IMR-90 (cell line): ENCODE measurements around the gene KCNQ1. TPM values are rescaled to one million over a fixed set of nuclear protein-coding genes. Genes with fewer than 3 reads are reported as not detected.

Experiments
- ATAC-seq: fragments of 200-7000 bp; cut with Tn5 transposase; 2 replicates; pipeline ENCODE4 v1.9.1; 2020; ENCODE audit warnings: low read depth, mild to moderate bottlenecking, moderate library complexity
- BruUV-seq: library from RNA; stranded (reverse); fragments of 400-500 nt; replicated peaks from 2 replicates; lab custom pipeline; 2021; lab: Mats Ljungman, UMichigan
- CTCF ChIA-PET: fragments of 300-600 bp; formaldehyde crosslinking; extraction: SDS; loops from one replicate; lab custom pipeline; 2021; ENCODE audit warnings: antibody characterized with exemption; lab: Yijun Ruan, JAX
- POLR2A ChIA-PET: fragments of 300-600 bp; sonication (Branson Sonifier 250); formaldehyde crosslinking; loops from one replicate; lab custom pipeline; 2022; ENCODE audit warnings: antibody characterized with exemption; ENCODE audit not compliant: unreplicated experiment; lab: Charles Lee
- DNase-seq: peaks from one replicate; pipeline ENCODE4 v3.0.0; 2013
- H2AFZ ChIP-seq: replicated peaks from 2 replicates; pipeline ENCODE3; 2013; ENCODE audit warnings: low read length, mild to moderate bottlenecking; ENCODE audit not compliant: poor library complexity
- H2AK5ac ChIP-seq: 2 replicates; pipeline ENCODE4 v1.6.1; 2013; ENCODE audit warnings: low read depth, low read length, inconsistent platforms
- H2AK9ac ChIP-seq: replicated peaks from 2 replicates; pipeline ENCODE3; 2013; ENCODE audit warnings: mild to moderate bottlenecking, low read depth, low read length, moderate library complexity; ENCODE audit not compliant: poor library complexity
- H2BK120ac ChIP-seq: 2 replicates; pipeline ENCODE4 v1.6.1; 2013; ENCODE audit warnings: low read depth, low read length, inconsistent platforms
- H2BK15ac ChIP-seq: 3 replicates; pipeline ENCODE4 v1.6.1; 2013; ENCODE audit warnings: low read depth, low read length, inconsistent platforms
- H2BK20ac ChIP-seq: 2 replicates; pipeline ENCODE4 v1.6.1; 2013; ENCODE audit warnings: low read depth, mild to moderate bottlenecking, inconsistent platforms, low read length, moderate library complexity
- H2BK5ac ChIP-seq: 2 replicates; pipeline ENCODE4 v1.6.1; 2013; ENCODE audit warnings: mild to moderate bottlenecking, low read depth, low read length, inconsistent platforms; ENCODE audit not compliant: poor library complexity, severe bottlenecking
- H3K14ac ChIP-seq: replicated peaks from 2 replicates; pipeline ENCODE4 v1.6.1; 2013; ENCODE audit warnings: low read depth, low read length, inconsistent platforms
- H3K18ac ChIP-seq: 2 replicates; pipeline ENCODE4 v1.6.1; 2013; ENCODE audit warnings: low read depth, low read length, control low read depth
- H3K23ac ChIP-seq: 2 replicates; pipeline ENCODE4 v1.6.1; 2013; ENCODE audit warnings: low read depth, low read length, inconsistent platforms
- H3K27ac ChIP-seq: 2 replicates; pipeline ENCODE4 v1.5.1; 2013; ENCODE audit warnings: mild to moderate bottlenecking, control low read depth, low read length; ENCODE audit not compliant: insufficient read depth
- H3K27me3 ChIP-seq: 2 replicates; pipeline ENCODE4 v1.6.1; 2013; ENCODE audit warnings: low read length; ENCODE audit not compliant: control insufficient read depth, insufficient read depth
- H3K36me3 ChIP-seq: 2 replicates; pipeline ENCODE4 v1.6.1; 2013; ENCODE audit warnings: low read length, mixed read lengths; ENCODE audit not compliant: control insufficient read depth, insufficient read depth
- H3K4ac ChIP-seq: 2 replicates; pipeline ENCODE4 v1.6.1; 2013; ENCODE audit warnings: low read depth, low read length, inconsistent platforms
- H3K4me1 ChIP-seq: 2 replicates; pipeline ENCODE4 v1.6.1; 2013; ENCODE audit warnings: low read length, mixed read lengths; ENCODE audit not compliant: control insufficient read depth, insufficient read depth
- H3K4me2 ChIP-seq: 2 replicates; pipeline ENCODE4 v1.6.1; 2013; ENCODE audit warnings: low read depth, mild to moderate bottlenecking, control low read depth, low read length, moderate library complexity
- H3K4me3 ChIP-seq: 2 replicates; pipeline ENCODE4 v1.5.1; 2013; ENCODE audit warnings: low read depth, mild to moderate bottlenecking, control low read depth, low read length, moderate library complexity; ENCODE audit not compliant: insufficient read depth
- H3K56ac ChIP-seq: 2 replicates; pipeline ENCODE4 v1.6.1; 2013; ENCODE audit warnings: low read length, inconsistent platforms; ENCODE audit not compliant: insufficient read depth; ENCODE audit errors: extremely low read depth
- H3K79me1 ChIP-seq, 2 experiments: 2 replicates each; pipeline ENCODE4 v1.6.1; 2013; ENCODE audit warnings: low read length in 2 of 2, inconsistent platforms in 1 of 2, low read depth in 1 of 2
- H3K9ac ChIP-seq: 2 replicates; pipeline ENCODE4 v1.6.1; 2013; ENCODE audit warnings: low read depth, low read length, control low read depth
- H3K9me1 ChIP-seq: 2 replicates; pipeline ENCODE4 v1.6.1; 2013; ENCODE audit warnings: low read length, inconsistent platforms; ENCODE audit not compliant: insufficient read depth
- H3K9me3 ChIP-seq: 2 replicates; pipeline ENCODE4 v1.6.1; 2013; ENCODE audit warnings: low read length; ENCODE audit not compliant: control insufficient read depth, insufficient read depth
- H4K20me1 ChIP-seq: 2 replicates; pipeline ENCODE4 v1.6.1; 2013; ENCODE audit warnings: low read length, inconsistent platforms; ENCODE audit not compliant: insufficient read depth
- H4K5ac ChIP-seq: 2 replicates; pipeline ENCODE4 v1.6.1; 2013; ENCODE audit warnings: mild to moderate bottlenecking, low read depth, low read length, control low read depth
- H4K8ac ChIP-seq, 2 experiments: 2 replicates each; pipeline ENCODE4 v1.6.1; 2013; ENCODE audit warnings: low read depth in 2 of 2, low read length in 2 of 2, control low read depth in 1 of 2, inconsistent platforms in 1 of 2
- H4K91ac ChIP-seq: 2 replicates; pipeline ENCODE4 v1.6.1; 2013; ENCODE audit warnings: low read depth, low read length, inconsistent platforms; ENCODE audit not compliant: insufficient read depth
- MAZ ChIP-seq: IDR thresholded peaks from 2 replicates; pipeline ENCODE4 v1.6.1; 2012; ENCODE audit warnings: low read depth, mild to moderate bottlenecking, low read length, improper control_type of control experiment, moderate library complexity, borderline replicate concordance
- SMC3 ChIP-seq: fragments of 150-350 bp; IDR thresholded peaks from 2 replicates; pipeline ENCODE4 v1.6.1; 2016; ENCODE audit warnings: low read depth, mild to moderate bottlenecking, antibody characterized with exemption, low read length, moderate library complexity
- USF2 ChIP-seq: fragments of 150-350 bp; IDR thresholded peaks from 2 replicates; pipeline ENCODE4 v1.6.1; 2017; ENCODE audit warnings: mild to moderate bottlenecking, antibody characterized with exemption, low read length, low read depth
- whole genome bisulfite sequencing, 2 experiments: methylation state at CpG; one replicate each; pipeline versions ENCODE4 v1.1.5 to v1.1.7; 2013; ENCODE audit warnings: missing lambda C conversion rate in 2 of 2; ENCODE audit not compliant: insufficient read length in 1 of 2; ENCODE audit errors: extremely low coverage in 2 of 2; 5-methylcytosine and 5-hydroxymethylcytosine counted together
- dilution Hi-C: fragments of 300-500 bp; cut with HindIII; formaldehyde crosslinking; loops from one replicate; pipeline ENCODE4 v1.14.3; 2018; ENCODE audit warnings: low sequenced_read_pairs; ENCODE audit not compliant: unreplicated experiment
- in situ Hi-C: fragments of 300-500 bp; cut with MboI; formaldehyde crosslinking; loops from 3 replicates; pipeline ENCODE4 v1.14.3; 2019; ENCODE audit warnings: low sequenced_read_pairs, inconsistent platforms, mixed read lengths
- intact Hi-C: fragments of 100-400 bp; cut with micrococcal nuclease; formaldehyde crosslinking; loops from 2 replicates; pipeline ENCODE4 v1.10.0; 2022
- polyA plus RNA-seq, 3 experiments: library from polyadenylated mRNA; depleted of rRNA; stranded (reverse); fragments of >200 nt; gene quantifications; 2 replicates each; pipeline ENCODE4 v1.2.3, GENCODE V29; 2012; ENCODE audit warnings: low replicate concordance in 1 of 3
- total RNA-seq: library from RNA; depleted of rRNA; stranded (reverse); fragments of >200 nt; gene quantifications from 2 replicates; pipeline ENCODE4 v1.2.3, GENCODE V29; 2012

KCNQ1 gene
- total and polyA plus RNA-seq, 2 of the 4 experiments (the other 2 are of a cell fraction) = 0.07 TPM; not detected in 1

GRCh38 chr11:2825261-2825888 lies 380.6 kb downstream of the KCNQ1 start:
- intact Hi-C loops = loop anchor here (1.0 to 5.0 kb wide), 3 partner anchors 83 to 293 kb away; no protein-coding TSS in a partner anchor
- H3K14ac ChIP-seq = peak overlapping the region; percentile 87
- in situ Hi-C loops = no loop called here
- peak overlapping the region; percentile 78 to 98 for H4K8ac ChIP-seq
- H3K56ac ChIP-seq = peak overlapping the region; percentile 80
- no peaks in the 10 kb centered on the region for H3K36me3 ChIP-seq
- peak overlapping the region; percentile 92 for H3K27ac ChIP-seq
- peak overlapping the region; percentile 87 for H4K5ac ChIP-seq
- peak overlapping the region; percentile 96 for H2AFZ ChIP-seq
- no peak for TF ChIP-seq USF2
- TF ChIP-seq SMC3 = no peak
- peak; percentile 26; the same call in 1 of the 2 replicates for TF ChIP-seq MAZ
- peak overlapping the region; percentile 93 for H2BK20ac ChIP-seq
- H3K9ac ChIP-seq = peak overlapping the region; percentile 76
- H4K91ac ChIP-seq = peak overlapping the region; percentile 93
- DNase-seq (peak; percentile 74), ATAC-seq (peak; percentile 63)
- H3K9me1 ChIP-seq = peaks cover 5% of the 10 kb centered on the region; the same call in 1 of the 2 replicates
- no TSS peak for BruUV-seq
- no peak overlapping the region for H3K4me3 ChIP-seq
- H3K27me3 ChIP-seq = no peaks in the 10 kb centered on the region
- H3K4me2 ChIP-seq = peak overlapping the region; percentile 76
- peak overlapping the region; percentile 95 for H3K4ac ChIP-seq
- H2BK5ac ChIP-seq = peak overlapping the region; percentile 96
- POLR2A ChIA-PET = interaction anchor here (0.6 to 1.0 kb wide), 2 partner anchors 9 to 104 kb away, joined by 3 read pairs; partner anchors contain the start of gene PHLDA2
- H3K4me1 ChIP-seq = peaks cover 23% of the 10 kb centered on the region
- peak overlapping the region; percentile 98 for H2AK9ac ChIP-seq
- no peaks in the 10 kb centered on the region for H3K79me1 ChIP-seq
- H3K9me3 ChIP-seq = peaks cover 13% of the 10 kb centered on the region
- peak overlapping the region; percentile 83 for H3K18ac ChIP-seq
- WGBS, 2 experiments = 55% methylated on average over 10 of the region's 22 CpGs; no CpG with 5 or more reads in 1 of the 2 experiments
- CTCF ChIA-PET = interaction anchor here (0.6 to 1.1 kb wide), 2 partner anchors 58 to 1026 kb away, joined by 3 to 4 read pairs; no protein-coding TSS in a partner anchor
- no peaks in the 10 kb centered on the region for H4K20me1 ChIP-seq
- H2BK15ac ChIP-seq = peak overlapping the region; percentile 80; the same call in 2 of the 3 replicates
- H3K23ac ChIP-seq = peak overlapping the region; percentile 95
- peak overlapping the region; percentile 95 for H2BK120ac ChIP-seq
- peak overlapping the region; percentile 97 for H2AK5ac ChIP-seq
- dilution Hi-C loops = no loop called here
